ENCODE results near the gene XDH. TPM values are rescaled to one million over a fixed set of nuclear protein-coding genes. Genes with fewer than 3 reads are reported as not detected.

XDH gene
- polyA plus RNA-seq, 1 of the 3 experiments (the other 2 are of a cell fraction): 0.33 TPM

DNA sequence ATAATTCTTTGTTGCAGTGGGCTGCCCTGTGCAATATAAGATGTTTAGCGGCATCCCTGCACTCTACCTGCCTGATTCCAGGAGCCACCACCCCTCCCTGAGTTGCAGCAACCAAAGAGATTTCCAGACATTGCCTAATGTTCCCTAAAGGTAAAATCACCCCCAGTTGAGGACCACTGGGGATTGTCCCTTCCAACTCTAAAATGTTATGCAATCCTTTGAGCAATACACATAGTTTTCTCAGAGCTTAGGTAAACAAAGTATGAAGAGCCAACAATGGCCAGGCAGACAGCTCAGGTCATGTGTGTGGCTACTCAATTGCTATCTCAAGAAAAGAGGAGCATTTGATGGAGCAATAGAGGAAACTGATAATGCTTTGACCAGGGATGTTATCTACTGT, 87.0 kb downstream of the XDH start:
- H3K27me3 ChIP-seq (ENCODE audit: insufficient read depth): no peaks in the 10 kb centered on the region
- no peak overlapping the region for H3K9ac ChIP-seq
- no peak for DNase-seq
- no peak overlapping the region for H3K4me2 ChIP-seq
- H2AFZ ChIP-seq (ENCODE audit: low read depth): no peak overlapping the region
- ChIA-PET CTCF (interaction anchor here (0.8 to 12.6 kb wide), 6 partner anchors 11 to 614 kb away, joined by 3 to 223 read pairs (median 4); partner anchors contain the start of genes EHD3 and GALNT14), POLR2A (no interaction called here)
- H3K4me3 ChIP-seq (ENCODE audit: low read depth in 2 of 2, low read length in 1 of 2): no peak overlapping the region
- no peaks in the 10 kb centered on the region for H3K9me2 ChIP-seq
- no peak overlapping the region for H3K27ac ChIP-seq (ENCODE audit: low read depth in 2 of 2, low read length in 1 of 2)
- no peaks in the 10 kb centered on the region for H4K20me1 ChIP-seq (ENCODE audit: insufficient read depth)
- H3K4me1 ChIP-seq (ENCODE audit: control insufficient read depth in 1 of 2, insufficient read depth in 2 of 2, low read depth in 1 of 2, low read length in 1 of 2): peaks cover 3 to 8% of the 10 kb centered on the region in 2 experiments
- H3K36me3 ChIP-seq (replicated peaks in 1 of 2; ENCODE audit: control insufficient read depth in 1 of 2, insufficient read depth in 2 of 2, low read length in 1 of 2): no peaks in the 10 kb centered on the region
- no peaks in the 10 kb centered on the region for H3K9me3 ChIP-seq
- H3K79me2 ChIP-seq (ENCODE audit: insufficient read depth): no peaks in the 10 kb centered on the region
- TF ChIP-seq NFIC (IDR thresholded peaks at IDR 0.05; ENCODE audit: borderline replicate concordance): no peak
- no peak for TF ChIP-seq TAF1 (IDR thresholded peaks at IDR 0.05; ENCODE audit: borderline replicate concordance, low read depth, low read length)
- TF ChIP-seq, protein P1, sequence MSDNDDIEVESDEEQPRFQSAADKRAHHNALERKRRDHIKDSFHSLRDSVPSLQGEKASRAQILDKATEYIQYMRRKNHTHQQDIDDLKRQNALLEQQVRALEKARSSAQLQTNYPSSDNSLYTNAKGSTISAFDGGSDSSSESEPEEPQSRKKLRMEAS (IDR thresholded peaks at IDR 0.05; ENCODE audit: low read depth): no peak
- TF ChIP-seq, protein P2, sequence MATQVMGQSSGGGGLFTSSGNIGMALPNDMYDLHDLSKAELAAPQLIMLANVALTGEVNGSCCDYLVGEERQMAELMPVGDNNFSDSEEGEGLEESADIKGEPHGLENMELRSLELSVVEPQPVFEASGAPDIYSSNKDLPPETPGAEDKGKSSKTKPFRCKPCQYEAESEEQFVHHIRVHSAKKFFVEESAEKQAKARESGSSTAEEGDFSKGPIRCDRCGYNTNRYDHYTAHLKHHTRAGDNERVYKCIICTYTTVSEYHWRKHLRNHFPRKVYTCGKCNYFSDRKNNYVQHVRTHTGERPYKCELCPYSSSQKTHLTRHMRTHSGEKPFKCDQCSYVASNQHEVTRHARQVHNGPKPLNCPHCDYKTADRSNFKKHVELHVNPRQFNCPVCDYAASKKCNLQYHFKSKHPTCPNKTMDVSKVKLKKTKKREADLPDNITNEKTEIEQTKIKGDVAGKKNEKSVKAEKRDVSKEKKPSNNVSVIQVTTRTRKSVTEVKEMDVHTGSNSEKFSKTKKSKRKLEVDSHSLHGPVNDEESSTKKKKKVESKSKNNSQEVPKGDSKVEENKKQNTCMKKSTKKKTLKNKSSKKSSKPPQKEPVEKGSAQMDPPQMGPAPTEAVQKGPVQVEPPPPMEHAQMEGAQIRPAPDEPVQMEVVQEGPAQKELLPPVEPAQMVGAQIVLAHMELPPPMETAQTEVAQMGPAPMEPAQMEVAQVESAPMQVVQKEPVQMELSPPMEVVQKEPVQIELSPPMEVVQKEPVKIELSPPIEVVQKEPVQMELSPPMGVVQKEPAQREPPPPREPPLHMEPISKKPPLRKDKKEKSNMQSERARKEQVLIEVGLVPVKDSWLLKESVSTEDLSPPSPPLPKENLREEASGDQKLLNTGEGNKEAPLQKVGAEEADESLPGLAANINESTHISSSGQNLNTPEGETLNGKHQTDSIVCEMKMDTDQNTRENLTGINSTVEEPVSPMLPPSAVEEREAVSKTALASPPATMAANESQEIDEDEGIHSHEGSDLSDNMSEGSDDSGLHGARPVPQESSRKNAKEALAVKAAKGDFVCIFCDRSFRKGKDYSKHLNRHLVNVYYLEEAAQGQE (IDR thresholded peaks at IDR 0.05; ENCODE audit: low read depth, low read length): no peak
- TF ChIP-seq, protein P3, sequence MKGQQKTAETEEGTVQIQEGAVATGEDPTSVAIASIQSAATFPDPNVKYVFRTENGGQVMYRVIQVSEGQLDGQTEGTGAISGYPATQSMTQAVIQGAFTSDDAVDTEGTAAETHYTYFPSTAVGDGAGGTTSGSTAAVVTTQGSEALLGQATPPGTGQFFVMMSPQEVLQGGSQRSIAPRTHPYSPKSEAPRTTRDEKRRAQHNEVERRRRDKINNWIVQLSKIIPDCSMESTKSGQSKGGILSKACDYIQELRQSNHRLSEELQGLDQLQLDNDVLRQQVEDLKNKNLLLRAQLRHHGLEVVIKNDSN (IDR thresholded peaks at IDR 0.05; ENCODE audit: borderline replicate concordance, low read depth): no peak
- no peak for TF ChIP-seq EP300 (IDR thresholded peaks at IDR 0.05; ENCODE audit: borderline replicate concordance in 1 of 2, low read depth in 1 of 2, low read length in 1 of 2)
- TF ChIP-seq FOXM1 (IDR thresholded peaks at IDR 0.05; ENCODE audit: low read depth): no peak
- no peaks in the 10 kb centered on the region for H3F3A ChIP-seq (replicated peaks; ENCODE audit: insufficient read depth)
- WGBS (ENCODE audit: low lambda C conversion rate): 93% methylated on average over 1 of the region's 1 CpG

DNA sequence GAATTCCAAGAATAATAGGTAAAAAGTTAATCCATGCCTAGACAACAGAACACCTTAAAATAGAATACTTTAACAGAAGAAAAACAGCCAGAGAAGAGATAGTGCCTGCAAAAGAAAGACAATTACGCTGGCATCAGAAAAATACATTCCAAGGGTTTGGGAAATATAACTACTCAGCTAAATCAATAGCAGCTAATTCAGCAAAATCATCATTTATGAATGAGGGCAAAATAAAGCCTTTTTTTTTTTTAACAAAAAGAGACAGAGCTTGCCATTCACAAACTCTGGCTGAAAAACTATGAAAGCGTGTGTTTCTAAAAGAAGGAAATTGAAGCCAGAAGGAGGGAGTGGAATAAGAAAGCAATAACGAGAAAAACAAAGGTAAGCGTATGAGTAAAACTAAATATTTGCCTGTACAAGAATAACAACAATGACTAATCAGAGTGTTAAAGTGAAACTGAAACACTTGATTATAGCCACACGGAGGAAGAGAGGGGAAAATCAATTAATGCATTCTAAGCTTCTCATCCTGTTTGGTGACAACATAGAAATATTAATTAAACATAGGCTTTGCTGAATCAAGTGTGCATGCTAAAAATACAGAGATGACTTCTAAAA, 90.4 kb downstream of the XDH start:
- Histone ChIP-seq H3K9me2 (no peaks in the 10 kb centered on the region), H3K4me1 (ENCODE audit: control insufficient read depth in 1 of 2, insufficient read depth in 2 of 2, low read depth in 1 of 2, low read length in 1 of 2) (peaks cover 9 to 13% of the 10 kb centered on the region in 2 experiments), H3K9me3 (no peaks in the 10 kb centered on the region), H3F3A (replicated peaks; ENCODE audit: insufficient read depth) (no peaks in the 10 kb centered on the region), H2AFZ (ENCODE audit: low read depth) (no peak overlapping the region; the same call in 1 of the 2 replicates), H3K27me3 (ENCODE audit: insufficient read depth) (no peaks in the 10 kb centered on the region), H3K27ac (ENCODE audit: low read depth in 2 of 2, low read length in 1 of 2) (no peak overlapping the region), H3K79me2 (ENCODE audit: insufficient read depth) (no peaks in the 10 kb centered on the region), H3K4me2 (peak overlapping the region; percentile 9; the same call in 1 of the 2 replicates), H3K4me3 (ENCODE audit: low read depth in 2 of 2, low read length in 1 of 2) (no peak overlapping the region), H3K9ac (no peak overlapping the region), H4K20me1 (ENCODE audit: insufficient read depth) (no peaks in the 10 kb centered on the region), H3K36me3 (replicated peaks in 1 of 2; ENCODE audit: control insufficient read depth in 1 of 2, insufficient read depth in 2 of 2, low read length in 1 of 2) (no peaks in the 10 kb centered on the region)
- no peak for DNase-seq
- WGBS (ENCODE audit: low lambda C conversion rate): 78% methylated on average over 5 of the region's 5 CpGs
- ChIA-PET POLR2A (no interaction called here), CTCF (interaction anchor here (0.7 to 5.4 kb wide), 4 partner anchors 10 to 610 kb away, joined by 3 to 40 read pairs (median 4); partner anchors contain the start of gene EHD3)
- no peak for TF ChIP-seq RXRA (IDR thresholded peaks at IDR 0.05; ENCODE audit: borderline replicate concordance, low read depth)
- TF ChIP-seq, protein P4, sequence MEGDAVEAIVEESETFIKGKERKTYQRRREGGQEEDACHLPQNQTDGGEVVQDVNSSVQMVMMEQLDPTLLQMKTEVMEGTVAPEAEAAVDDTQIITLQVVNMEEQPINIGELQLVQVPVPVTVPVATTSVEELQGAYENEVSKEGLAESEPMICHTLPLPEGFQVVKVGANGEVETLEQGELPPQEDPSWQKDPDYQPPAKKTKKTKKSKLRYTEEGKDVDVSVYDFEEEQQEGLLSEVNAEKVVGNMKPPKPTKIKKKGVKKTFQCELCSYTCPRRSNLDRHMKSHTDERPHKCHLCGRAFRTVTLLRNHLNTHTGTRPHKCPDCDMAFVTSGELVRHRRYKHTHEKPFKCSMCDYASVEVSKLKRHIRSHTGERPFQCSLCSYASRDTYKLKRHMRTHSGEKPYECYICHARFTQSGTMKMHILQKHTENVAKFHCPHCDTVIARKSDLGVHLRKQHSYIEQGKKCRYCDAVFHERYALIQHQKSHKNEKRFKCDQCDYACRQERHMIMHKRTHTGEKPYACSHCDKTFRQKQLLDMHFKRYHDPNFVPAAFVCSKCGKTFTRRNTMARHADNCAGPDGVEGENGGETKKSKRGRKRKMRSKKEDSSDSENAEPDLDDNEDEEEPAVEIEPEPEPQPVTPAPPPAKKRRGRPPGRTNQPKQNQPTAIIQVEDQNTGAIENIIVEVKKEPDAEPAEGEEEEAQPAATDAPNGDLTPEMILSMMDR (IDR thresholded peaks at IDR 0.05): no peak
- no peak for TF ChIP-seq RAD21 (IDR thresholded peaks at IDR 0.05; ENCODE audit: low read length)
- TF ChIP-seq RCOR1 (IDR thresholded peaks at IDR 0.05; ENCODE audit: low read length): no peak
- no peak for TF ChIP-seq FOXJ3 (CRISPR knock-in tag; IDR thresholded peaks at IDR 0.05)
- no peak for TF ChIP-seq SMC3 (IDR thresholded peaks at IDR 0.05; ENCODE audit: low read depth, low read length)
- TF ChIP-seq POLR2AphosphoS5 (IDR thresholded peaks at IDR 0.05; ENCODE audit: low read depth, low read length): no peak
- no peak for TF ChIP-seq MXI1 (IDR thresholded peaks at IDR 0.05; ENCODE audit: low read depth, low read length)
- TF ChIP-seq, protein P3 (IDR thresholded peaks at IDR 0.05; ENCODE audit: borderline replicate concordance, low read depth): no peak
- no peak for TF ChIP-seq YY1 (IDR thresholded peaks at IDR 0.05; ENCODE audit: low read depth)
- TF ChIP-seq NFIC (IDR thresholded peaks at IDR 0.05; ENCODE audit: borderline replicate concordance): no peak
- TF ChIP-seq, protein P5, sequence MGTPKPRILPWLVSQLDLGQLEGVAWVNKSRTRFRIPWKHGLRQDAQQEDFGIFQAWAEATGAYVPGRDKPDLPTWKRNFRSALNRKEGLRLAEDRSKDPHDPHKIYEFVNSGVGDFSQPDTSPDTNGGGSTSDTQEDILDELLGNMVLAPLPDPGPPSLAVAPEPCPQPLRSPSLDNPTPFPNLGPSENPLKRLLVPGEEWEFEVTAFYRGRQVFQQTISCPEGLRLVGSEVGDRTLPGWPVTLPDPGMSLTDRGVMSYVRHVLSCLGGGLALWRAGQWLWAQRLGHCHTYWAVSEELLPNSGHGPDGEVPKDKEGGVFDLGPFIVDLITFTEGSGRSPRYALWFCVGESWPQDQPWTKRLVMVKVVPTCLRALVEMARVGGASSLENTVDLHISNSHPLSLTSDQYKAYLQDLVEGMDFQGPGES (IDR thresholded peaks at IDR 0.05; ENCODE audit: low read depth, low read length): no peak
- no peak for TF ChIP-seq RFX5 (IDR thresholded peaks at IDR 0.05; ENCODE audit: low read length)

All from SK-N-SH (cell line).